HEK293T (cell line): ENCODE measurements around the gene CEP97.
"Not testable (repeated sequence)": the region's sequence is repeated elsewhere in the genome, so short reads cannot be mapped to it uniquely, and the experiment has no call there.

ENCODE experiments used
- CTCF ChIA-PET: fragments of 350-600 bp; formaldehyde crosslinking; extraction: SDS; loops from one replicate; lab custom pipeline; 2021; ENCODE audit warnings: antibody characterized with exemption, inconsistent platforms; lab: Yijun Ruan, JAX
- POLR2A ChIA-PET: fragments of 350-600 bp; formaldehyde crosslinking; extraction: SDS; loops from one replicate; lab custom pipeline; 2020; ENCODE audit warnings: antibody characterized with exemption, inconsistent platforms; lab: Yijun Ruan, JAX
- DNase-seq: peaks from one replicate; pipeline ENCODE4 v3.0.0; 2012; ENCODE audit warnings: mixed read lengths; ENCODE audit errors: extremely low spot score
- ARNT ChIP-seq: fragments of 450-650 bp; IDR thresholded peaks from 2 replicates; pipeline ENCODE4 v1.6.1; 2017; ENCODE audit warnings: mild to moderate bottlenecking
- BHLHE40 ChIP-seq: fragments of 450-650 bp; IDR thresholded peaks from 2 replicates; pipeline ENCODE4 v1.6.1; 2016; ENCODE audit warnings: mild to moderate bottlenecking, moderate library complexity, borderline replicate concordance
- CTBP1 ChIP-seq: fragments of 450-650 bp; IDR thresholded peaks from 2 replicates; pipeline ENCODE4 v1.6.1; 2016; ENCODE audit warnings: borderline replicate concordance
- ELF4 ChIP-seq: fragments of 450-650 bp; IDR thresholded peaks from 2 replicates; pipeline ENCODE4 v1.6.1; 2017; ENCODE audit warnings: antibody characterized with exemption
- FOXA1 ChIP-seq: fragments of 450-650 bp; IDR thresholded peaks from 2 replicates; pipeline ENCODE4 v1.6.1; 2016; ENCODE audit warnings: mild to moderate bottlenecking
- FOXK2 ChIP-seq: fragments of 450-650 bp; IDR thresholded peaks from 2 replicates; pipeline ENCODE4 v1.6.1; 2016; ENCODE audit warnings: mild to moderate bottlenecking
- FOXM1 ChIP-seq: fragments of 450-650 bp; IDR thresholded peaks from 2 replicates; pipeline ENCODE4 v1.6.1; 2017; ENCODE audit warnings: mild to moderate bottlenecking, borderline replicate concordance
- HDGF ChIP-seq: fragments of 450-650 bp; IDR thresholded peaks from 2 replicates; pipeline ENCODE4 v1.6.1; 2017; ENCODE audit warnings: antibody characterized with exemption, borderline replicate concordance
- L3MBTL2 ChIP-seq: fragments of 450-650 bp; conservative IDR thresholded peaks from 2 replicates; pipeline ENCODE4 v1.6.1; 2016; ENCODE audit warnings: mild to moderate bottlenecking
- LEF1 ChIP-seq: fragments of 450-650 bp; IDR thresholded peaks from 2 replicates; pipeline ENCODE4 v1.6.1; 2017; ENCODE audit warnings: mild to moderate bottlenecking, borderline replicate concordance
- NFRKB ChIP-seq: fragments of 450-650 bp; IDR thresholded peaks from 2 replicates; pipeline ENCODE4 v1.6.1; 2016; ENCODE audit warnings: mild to moderate bottlenecking, moderate library complexity
- PKNOX1 ChIP-seq: fragments of 450-650 bp; IDR thresholded peaks from 2 replicates; pipeline ENCODE4 v1.6.1; 2016
- SP1 ChIP-seq: fragments of 450-650 bp; IDR thresholded peaks from 2 replicates; pipeline ENCODE4 v1.6.1; 2017
- SUZ12 ChIP-seq: fragments of 450-650 bp; IDR thresholded peaks from 2 replicates; pipeline ENCODE4 v1.6.1; 2016; ENCODE audit warnings: mild to moderate bottlenecking
- TARDBP ChIP-seq: fragments of 450-650 bp; IDR thresholded peaks from 2 replicates; pipeline ENCODE4 v1.6.1; 2016
- ZNF384 ChIP-seq: fragments of 450-650 bp; IDR thresholded peaks from 2 replicates; pipeline ENCODE4 v1.6.1; 2016

CEP97 gene

GRCh38 chr3:101702726-101703125 is 21.7 kb upstream of the CEP97 start:
- CTCF ChIA-PET, result no interaction called here
- DNase-seq, result no peak
- POLR2A ChIA-PET, result interaction anchor here (1.1 to 1.8 kb wide), 2 partner anchors 17 to 22 kb away, joined by 3 to 6 read pairs; partner anchors contain the start of genes CEP97 and RPL24
- TF ChIP-seq HDGF (no peak), ARNT (no peak), BHLHE40 (no peak), CTBP1 (no peak), ZNF384 (no peak), NFRKB (no peak), PKNOX1 (no peak), L3MBTL2 (no peak), ELF4 (no peak), FOXA1 (no peak), LEF1 (no peak), TARDBP (no peak), FOXM1 (no peak), FOXK2 (no peak), SP1 (no peak)

GRCh38 chr3:101703169-101703568 is 21.2 kb upstream of the CEP97 start:
- POLR2A ChIA-PET, result no interaction called here
- CTCF ChIA-PET, result no interaction called here
- DNase-seq, result no peak
- TF ChIP-seq ZNF384 (no peak), HDGF (no peak), NFRKB (no peak), CTBP1 (no peak), BHLHE40 (no peak), ARNT (no peak), PKNOX1 (no peak), TARDBP (no peak), ELF4 (no peak), SUZ12 (no peak), SP1 (no peak), LEF1 (no peak), L3MBTL2 (no peak), FOXK2 (no peak), FOXA1 (no peak), FOXM1 (no peak)

GRCh38 chr3:101704639-101705038 is 19.8 kb upstream of the CEP97 start:
- DNase-seq, CTCF ChIA-PET, POLR2A ChIA-PET: not testable (repeated sequence)

- ChIA-PET CTCF (no interaction called here), POLR2A (interaction anchor here (1.0 kb wide), 1 partner anchor 15 kb away, joined by 6 read pairs; the partner anchor contains the start of gene CEP97)
- TF ChIP-seq FOXM1 (no peak), BHLHE40 (no peak), TARDBP (no peak), L3MBTL2 (no peak), ELF4 (no peak), FOXK2 (no peak)
- no peak for DNase-seq
Observed at GRCh38 chr3:101709126-101709525, 15.3 kb upstream of the CEP97 start.

- ChIA-PET CTCF (no interaction called here), POLR2A (interaction anchor here (0.9 kb wide), 1 partner anchor 32 kb away, joined by 3 read pairs; the partner anchor contains the start of gene RPL24)
- TF ChIP-seq FOXM1, result no peak
- no peak for TF ChIP-seq HDGF
- no peak for TF ChIP-seq ELF4
- no peak for TF ChIP-seq FOXA1
- no peak for TF ChIP-seq L3MBTL2
- no peak for TF ChIP-seq ZNF384
- TF ChIP-seq NFRKB, result no peak
- no peak for TF ChIP-seq BHLHE40
- DNase-seq, result no peak
Observed at GRCh38 chr3:101718455-101718854, 6.0 kb upstream of the CEP97 start.

- ChIA-PET POLR2A (no interaction called here), CTCF (no interaction called here)
- TF ChIP-seq ELF4 (no peak), L3MBTL2 (no peak), HDGF (no peak), TARDBP (no peak), SUZ12 (no peak), PKNOX1 (no peak), FOXM1 (no peak), SP1 (no peak), FOXA1 (no peak), NFRKB (no peak), ZNF384 (no peak)
- DNase-seq, result no peak
Observed at GRCh38 chr3:101719604-101720185, 4.7 kb upstream of the CEP97 start.
